Measurements from ENCODE around the gene FRMD8.

DNA sequence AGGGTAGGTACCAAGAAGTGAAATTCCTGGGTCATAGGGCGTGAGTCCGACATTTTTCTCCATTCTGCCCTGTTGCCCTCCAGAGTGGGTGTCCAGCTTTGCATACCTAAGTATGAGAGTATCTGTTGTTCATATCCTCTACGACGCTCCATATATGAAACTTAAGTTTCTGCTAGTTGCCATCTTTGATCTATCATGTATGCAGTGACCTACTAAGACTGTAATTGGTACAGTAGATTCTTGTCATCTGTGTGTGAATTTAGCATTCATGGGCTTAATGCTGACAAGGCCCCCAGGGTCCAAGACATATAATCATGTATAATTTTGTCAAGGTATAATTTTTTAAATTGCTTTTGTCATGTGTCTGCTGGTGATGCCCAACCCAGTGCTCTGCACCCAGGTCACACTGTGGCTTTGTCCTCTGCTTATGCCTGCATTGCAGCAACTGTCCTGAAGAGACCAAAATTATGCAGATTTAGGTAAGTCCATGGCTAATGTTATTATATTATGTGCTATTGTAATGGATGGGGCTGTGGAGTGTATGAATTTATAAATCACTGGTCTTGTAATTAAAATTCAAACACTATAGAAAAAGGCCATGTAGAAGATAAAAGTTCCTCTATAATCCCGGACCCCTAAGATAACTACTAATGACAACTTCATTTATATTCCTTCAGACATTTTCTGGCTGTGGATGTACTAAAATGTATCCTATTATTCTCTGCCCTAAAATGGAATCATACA lies 48.4 kb downstream of the FRMD8 start:
- TF ChIP-seq, protein P1, sequence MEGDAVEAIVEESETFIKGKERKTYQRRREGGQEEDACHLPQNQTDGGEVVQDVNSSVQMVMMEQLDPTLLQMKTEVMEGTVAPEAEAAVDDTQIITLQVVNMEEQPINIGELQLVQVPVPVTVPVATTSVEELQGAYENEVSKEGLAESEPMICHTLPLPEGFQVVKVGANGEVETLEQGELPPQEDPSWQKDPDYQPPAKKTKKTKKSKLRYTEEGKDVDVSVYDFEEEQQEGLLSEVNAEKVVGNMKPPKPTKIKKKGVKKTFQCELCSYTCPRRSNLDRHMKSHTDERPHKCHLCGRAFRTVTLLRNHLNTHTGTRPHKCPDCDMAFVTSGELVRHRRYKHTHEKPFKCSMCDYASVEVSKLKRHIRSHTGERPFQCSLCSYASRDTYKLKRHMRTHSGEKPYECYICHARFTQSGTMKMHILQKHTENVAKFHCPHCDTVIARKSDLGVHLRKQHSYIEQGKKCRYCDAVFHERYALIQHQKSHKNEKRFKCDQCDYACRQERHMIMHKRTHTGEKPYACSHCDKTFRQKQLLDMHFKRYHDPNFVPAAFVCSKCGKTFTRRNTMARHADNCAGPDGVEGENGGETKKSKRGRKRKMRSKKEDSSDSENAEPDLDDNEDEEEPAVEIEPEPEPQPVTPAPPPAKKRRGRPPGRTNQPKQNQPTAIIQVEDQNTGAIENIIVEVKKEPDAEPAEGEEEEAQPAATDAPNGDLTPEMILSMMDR (conservative IDR thresholded peaks at IDR 0.05 in 1 of 2, IDR thresholded peaks at IDR 0.05 in 1 of 2; ENCODE audit: low read depth in 1 of 2, low read length in 2 of 2), result no peak
- TF ChIP-seq EZH2 (IDR thresholded peaks at IDR 0.05; ENCODE audit: low read length, missing control alignments), result no peak

Data from fibroblast of lung (primary cell).